ENCODE data around the gene ZNF12. TPM values are rescaled to one million over a fixed set of nuclear protein-coding genes. Genes with fewer than 3 reads are reported as not detected.
"Not testable (repeated sequence)": the region's sequence is repeated elsewhere in the genome, so short reads cannot be mapped to it uniquely, and the experiment has no call there.

The ZNF12 gene
- total and polyA plus RNA-seq, 2 experiments from 2014 or later: 13.0 to 19.9 TPM

DNA sequence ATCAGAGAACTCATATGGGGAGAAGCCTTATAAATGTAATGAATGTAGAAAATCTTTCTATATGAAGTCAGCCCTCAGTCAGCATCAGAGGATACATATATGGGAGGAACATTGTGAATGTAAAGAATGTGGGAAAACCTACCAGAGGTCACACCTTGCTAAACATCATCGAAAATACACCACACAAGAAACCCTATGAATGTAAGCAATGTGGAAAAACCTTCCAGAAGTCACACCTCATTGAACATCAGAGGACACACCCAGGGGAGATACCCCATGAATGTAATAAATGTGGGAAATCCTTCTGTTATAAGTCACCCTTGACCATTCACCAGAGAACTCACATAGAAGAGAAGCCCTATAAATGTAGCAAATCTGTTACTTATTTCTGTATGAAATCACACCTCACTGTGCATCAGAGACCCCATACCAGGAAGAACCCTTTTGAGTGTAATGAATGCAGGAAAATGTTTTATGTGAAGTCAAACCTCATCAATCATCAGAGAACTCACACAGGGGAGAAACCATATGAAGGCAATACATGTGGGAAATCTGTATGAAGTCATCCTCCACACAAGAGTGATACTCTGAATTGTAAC, 30.8 kb downstream of the ZNF12 start:
- in situ Hi-C loops (cut with MboI): no loop called here
- H3K4me1 ChIP-seq (ENCODE audit: insufficient read depth): no peaks in the 10 kb centered on the region
- H3F3A ChIP-seq (ENCODE audit: insufficient read depth): peaks cover 17% of the 10 kb centered on the region; the same call in 1 of the 2 replicates
- H3K27ac ChIP-seq: no peak overlapping the region
- no peak overlapping the region for H2AFZ ChIP-seq
- H3K27me3 ChIP-seq (replicated peaks; ENCODE audit: insufficient read depth): no peaks in the 10 kb centered on the region
- peaks cover 9% of the 10 kb centered on the region for H3K9me3 ChIP-seq (ENCODE audit: low read depth)
- H4K20me1 ChIP-seq (ENCODE audit: insufficient read depth): no peaks in the 10 kb centered on the region
- TF ChIP-seq EZH2phosphoT487 (IDR thresholded peaks at IDR 0.05; ENCODE audit: insufficient read depth, low read depth): no peak
- no peak for TF ChIP-seq EZH2 (IDR thresholded peaks at IDR 0.05; ENCODE audit: insufficient read depth, poor library complexity, severe bottlenecking)
- no peak overlapping the region for H3K9ac ChIP-seq
- no peak overlapping the region for H3K4me2 ChIP-seq (ENCODE audit: unreplicated experiment)
- H3K9me2 ChIP-seq (ENCODE audit: insufficient read depth): no peaks in the 10 kb centered on the region
- WGBS, 2 experiments (ENCODE audit: low coverage in 1 of 2, low lambda C conversion rate in 2 of 2, missing lambda C conversion rate in 2 of 2): 58 to 61% methylated on average over 1 of the region's 1 CpG
- no peak overlapping the region for H3K4me3 ChIP-seq
- H3K36me3 ChIP-seq (ENCODE audit: low read depth): peaks cover 3% of the 10 kb centered on the region; the same call in 1 of the 2 replicates
- DNase-seq: no peak
- no peaks in the 10 kb centered on the region for H3K79me2 ChIP-seq (ENCODE audit: insufficient read depth)

DNA sequence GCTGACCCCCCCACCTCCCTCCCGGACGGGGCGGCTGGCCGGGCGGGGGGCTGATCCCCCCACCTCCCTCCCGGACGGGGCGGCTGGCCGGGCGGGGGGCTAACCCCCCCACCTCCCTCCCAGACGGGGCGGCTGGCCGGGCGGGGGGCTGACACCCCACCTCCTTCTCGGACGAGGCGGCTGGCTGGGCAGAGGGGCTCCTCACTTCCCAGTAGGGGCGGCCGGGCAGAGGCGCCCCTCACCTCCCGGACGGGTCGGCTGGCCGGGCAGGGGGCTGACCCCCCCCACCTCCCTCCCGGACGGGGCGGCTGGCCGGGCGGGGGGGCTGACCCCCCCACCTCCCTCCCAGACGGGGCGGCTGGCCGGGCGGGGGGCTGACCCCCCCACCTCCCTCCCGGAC, 35.9 kb downstream of the ZNF12 start:
- peaks cover 12% of the 10 kb centered on the region; the same call in 1 of the 2 replicates for H3F3A ChIP-seq (ENCODE audit: insufficient read depth)
- H3K4me3 ChIP-seq; H3K27ac ChIP-seq; H3K4me1 ChIP-seq (ENCODE audit: insufficient read depth); H3K36me3 ChIP-seq (ENCODE audit: low read depth); H4K20me1 ChIP-seq (ENCODE audit: insufficient read depth); H3K79me2 ChIP-seq (ENCODE audit: insufficient read depth); DNase-seq; H3K9ac ChIP-seq; H3K9me3 ChIP-seq (ENCODE audit: low read depth); H3K27me3 ChIP-seq (replicated peaks; ENCODE audit: insufficient read depth); in situ Hi-C loops (cut with MboI); H3K4me2 ChIP-seq (ENCODE audit: unreplicated experiment); H2AFZ ChIP-seq; H3K9me2 ChIP-seq (ENCODE audit: insufficient read depth): not testable (repeated sequence)
- 85% methylated on average over 5 of the region's 34 CpGs; no CpG with 5 or more reads in 1 of the 2 experiments for WGBS, 2 experiments (ENCODE audit: low coverage in 1 of 2, low lambda C conversion rate in 2 of 2, missing lambda C conversion rate in 2 of 2)

DNA sequence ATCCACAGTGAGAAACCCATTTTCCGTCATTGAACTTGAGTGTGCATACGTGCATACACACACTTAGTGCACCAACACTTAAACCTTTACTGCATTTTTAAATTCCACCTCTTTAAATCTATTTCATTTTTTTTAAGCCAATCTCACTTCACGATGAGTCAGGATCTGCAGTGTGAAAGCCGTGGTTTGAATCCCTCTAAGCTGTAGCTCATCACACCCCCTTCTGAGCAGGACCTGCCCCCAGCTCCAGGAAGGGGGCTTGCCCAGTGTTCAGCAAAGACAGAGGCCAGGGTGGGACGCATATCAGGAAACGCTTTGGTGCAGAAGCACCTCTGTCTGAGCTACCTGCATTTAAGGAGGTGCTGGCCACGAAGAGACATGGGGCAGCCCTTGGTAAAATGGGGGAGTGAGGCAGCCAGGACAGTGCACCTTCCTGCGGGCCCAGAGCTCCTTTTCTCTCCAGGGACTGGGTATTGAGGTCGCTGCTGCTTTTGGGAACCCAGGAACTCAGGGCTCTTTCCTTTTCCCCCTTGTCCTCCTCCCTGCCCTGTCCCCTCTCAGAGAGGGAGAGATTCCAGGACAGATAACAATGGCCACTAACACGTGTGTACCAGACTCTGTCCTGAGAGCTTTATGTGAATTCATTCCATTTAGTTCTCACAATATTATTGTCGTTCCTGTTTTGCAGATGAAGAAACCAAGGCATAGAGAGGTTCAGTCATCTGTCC, 48.0 kb downstream of the ZNF12 start:
- no peak overlapping the region for H3K9ac ChIP-seq
- no peaks in the 10 kb centered on the region for H3K79me2 ChIP-seq (ENCODE audit: insufficient read depth)
- H3K9me2 ChIP-seq (ENCODE audit: insufficient read depth): no peaks in the 10 kb centered on the region
- no peak overlapping the region for H3K4me3 ChIP-seq
- no peaks in the 10 kb centered on the region for H3K9me3 ChIP-seq (ENCODE audit: low read depth)
- H4K20me1 ChIP-seq (ENCODE audit: insufficient read depth): no peaks in the 10 kb centered on the region
- TF ChIP-seq EZH2phosphoT487 (IDR thresholded peaks at IDR 0.05; ENCODE audit: insufficient read depth, low read depth) (no peak), EZH2 (IDR thresholded peaks at IDR 0.05; ENCODE audit: insufficient read depth, poor library complexity, severe bottlenecking) (no peak)
- H3K27ac ChIP-seq: no peak overlapping the region
- H3K36me3 ChIP-seq (ENCODE audit: low read depth): no peaks in the 10 kb centered on the region; the same call in 1 of the 2 replicates
- H3K4me1 ChIP-seq (ENCODE audit: insufficient read depth): no peaks in the 10 kb centered on the region
- H3K27me3 ChIP-seq (replicated peaks; ENCODE audit: insufficient read depth): no peaks in the 10 kb centered on the region
- peak; percentile 38 for DNase-seq
- no peak overlapping the region for H3K4me2 ChIP-seq (ENCODE audit: unreplicated experiment)
- no peak overlapping the region for H2AFZ ChIP-seq
- in situ Hi-C loops (cut with MboI): no loop called here
- H3F3A ChIP-seq (ENCODE audit: insufficient read depth): peaks cover 5% of the 10 kb centered on the region; the same call in 1 of the 2 replicates
- WGBS, 2 experiments (ENCODE audit: low coverage in 1 of 2, low lambda C conversion rate in 2 of 2, missing lambda C conversion rate in 2 of 2): 30 to 35% methylated on average over 11 of the region's 11 CpGs

DNA sequence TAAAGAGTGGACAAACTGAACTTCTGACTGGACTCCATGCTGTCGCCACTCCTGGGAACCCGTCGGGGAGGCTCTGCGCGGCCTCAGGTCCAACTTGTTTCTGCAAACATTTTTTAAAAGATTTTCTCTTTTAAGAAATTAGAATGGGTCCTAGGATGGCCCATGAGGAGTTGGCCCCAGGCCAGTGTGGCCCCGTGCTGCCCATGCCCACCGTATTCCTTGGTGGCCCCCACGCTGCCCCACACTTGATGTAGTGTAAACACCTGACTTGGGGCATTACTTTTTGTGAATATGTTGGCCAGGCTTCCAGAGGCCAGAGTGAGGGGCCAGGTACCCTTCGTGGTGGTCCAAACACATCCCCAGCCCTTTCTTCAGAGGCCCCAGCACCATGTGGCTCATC, 50.3 kb downstream of the ZNF12 start:
- Histone ChIP-seq H3K79me2 (ENCODE audit: insufficient read depth) (no peaks in the 10 kb centered on the region), H3K27me3 (replicated peaks; ENCODE audit: insufficient read depth) (no peaks in the 10 kb centered on the region), H3K4me1 (ENCODE audit: insufficient read depth) (no peaks in the 10 kb centered on the region), H3K9me2 (ENCODE audit: insufficient read depth) (no peaks in the 10 kb centered on the region), H3K27ac (no peak overlapping the region), H3K4me2 (ENCODE audit: unreplicated experiment) (no peak overlapping the region), H4K20me1 (ENCODE audit: insufficient read depth) (no peaks in the 10 kb centered on the region), H3F3A (ENCODE audit: insufficient read depth) (peaks cover 5% of the 10 kb centered on the region; the same call in 1 of the 2 replicates), H3K9ac (no peak overlapping the region), H3K36me3 (ENCODE audit: low read depth) (no peaks in the 10 kb centered on the region; the same call in 1 of the 2 replicates), H3K4me3 (no peak overlapping the region), H3K9me3 (ENCODE audit: low read depth) (no peaks in the 10 kb centered on the region), H2AFZ (no peak overlapping the region)
- in situ Hi-C loops (cut with MboI): no loop called here
- 91 to 96% methylated on average over 9 of the region's 9 CpGs for WGBS, 2 experiments (ENCODE audit: low coverage in 1 of 2, low lambda C conversion rate in 2 of 2, missing lambda C conversion rate in 2 of 2)
- no peak for DNase-seq
- TF ChIP-seq EZH2phosphoT487 (IDR thresholded peaks at IDR 0.05; ENCODE audit: insufficient read depth, low read depth) (no peak), EZH2 (IDR thresholded peaks at IDR 0.05; ENCODE audit: insufficient read depth, poor library complexity, severe bottlenecking) (no peak)
